GM12864 (cell line): ENCODE data around the gene HDDC2.
"Not testable (repeated sequence)": the region's sequence is repeated elsewhere in the genome, so short reads cannot be mapped to it uniquely, and the experiment has no call there.

Experiments
- DNase-seq: peaks from one replicate; pipeline ENCODE4 v3.0.0-alpha.2; 2011; ENCODE audit warnings: low read depth
- H3K4me3 ChIP-seq: 2 replicates; pipeline ENCODE4 v1.5.1; 2011; ENCODE audit warnings: mild to moderate bottlenecking, low read depth, low read length, control low read depth
- CTCF ChIP-seq: IDR thresholded peaks from 2 replicates; pipeline ENCODE4 v1.5.1; 2011; ENCODE audit warnings: low read depth, mild to moderate bottlenecking, moderate library complexity, low read length, control low read depth, inconsistent platforms; ENCODE audit errors: missing control alignments

The HDDC2 gene

GRCh38 chr6:125285353-125285752 lies 16.4 kb downstream of the HDDC2 start:
- TF ChIP-seq CTCF, result no peak
- H3K4me3 ChIP-seq, result no peak overlapping the region
- DNase-seq, result no peak

- DNase-seq, H3K4me3 ChIP-seq: not testable (repeated sequence)
These were observed 19.3 kb downstream of the HDDC2 start for GRCh38 chr6:125282470-125282869.

GRCh38 chr6:125280370-125281035 lies 21.3 kb downstream of the HDDC2 start:
- not testable (repeated sequence) for DNase-seq, H3K4me3 ChIP-seq

GRCh38 chr6:125279961-125280360 lies 21.8 kb downstream of the HDDC2 start:
- no peak overlapping the region for H3K4me3 ChIP-seq
- no peak for TF ChIP-seq CTCF
- no peak for DNase-seq

- DNase-seq, result no peak
- no peak for TF ChIP-seq CTCF
- no peak overlapping the region for H3K4me3 ChIP-seq
These were observed 23.9 kb downstream of the HDDC2 start for GRCh38 chr6:125277838-125278237.

- no peak overlapping the region for H3K4me3 ChIP-seq
- TF ChIP-seq CTCF, result no peak
- no peak for DNase-seq
These were observed 26.0 kb downstream of the HDDC2 start for GRCh38 chr6:125275779-125276178.

- no peak for TF ChIP-seq CTCF
- H3K4me3 ChIP-seq, result no peak overlapping the region
- no peak for DNase-seq
These were observed 26.8 kb downstream of the HDDC2 start for GRCh38 chr6:125274935-125275334.

GRCh38 chr6:125273965-125274364 lies 27.8 kb downstream of the HDDC2 start:
- DNase-seq, result no peak
- no peak overlapping the region for H3K4me3 ChIP-seq
- no peak for TF ChIP-seq CTCF
